Measurements from ENCODE around the gene LKAAEAR1. TPM values are rescaled to one million over a fixed set of nuclear protein-coding genes. Genes with fewer than 3 reads are reported as not detected.

LKAAEAR1 gene
- total RNA-seq, 1 donor from 2014 or later = not detected

DNA sequence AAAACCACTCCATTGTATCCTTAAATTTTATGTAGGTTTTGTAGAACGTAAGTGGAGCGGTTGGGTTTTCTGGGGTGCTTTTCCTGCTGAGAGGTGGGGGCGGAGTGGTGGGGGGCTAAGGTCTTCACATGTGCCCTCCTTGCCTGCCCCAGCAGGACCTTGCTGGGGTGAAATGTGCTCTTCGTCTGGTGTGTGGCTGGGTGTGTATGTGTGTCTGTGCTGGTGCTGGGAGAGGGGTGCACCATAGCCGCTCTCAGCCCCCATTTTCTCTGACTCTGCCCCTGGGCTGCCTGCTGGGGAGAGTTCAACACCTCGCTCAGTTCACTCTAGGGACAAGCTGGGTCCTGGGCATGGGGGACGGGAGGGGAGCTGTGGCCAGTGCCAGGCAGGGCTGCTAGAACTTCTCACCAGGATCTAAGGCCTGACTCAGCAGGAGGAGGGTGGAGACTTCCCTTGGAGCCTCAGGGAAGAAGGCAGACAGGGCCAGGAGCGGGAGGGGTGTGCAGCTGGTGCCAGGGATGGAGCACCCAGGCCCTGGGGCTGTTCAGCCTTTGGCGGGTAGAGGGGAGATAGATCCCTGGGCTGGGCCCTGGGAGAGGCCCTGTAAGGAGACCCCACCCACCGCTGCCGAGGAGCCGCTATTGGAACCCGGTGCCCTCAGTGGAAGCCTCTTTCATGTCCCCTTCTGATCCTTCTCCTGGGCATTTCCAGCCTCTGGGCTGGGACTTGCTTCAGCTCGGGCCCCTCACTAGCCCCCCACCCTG lies 39.5 kb downstream of the LKAAEAR1 start:
- no peak overlapping the region for H2AFZ ChIP-seq (ENCODE audit: low read depth, low read length)
- no peak overlapping the region for H3K4me3 Mint-ChIP-seq (ENCODE audit: unreplicated experiment)
- H3K27me3 ChIP-seq (ENCODE audit: insufficient read depth, low read length) = peaks cover 58% of the 10 kb centered on the region
- H3K9ac ChIP-seq (ENCODE audit: low read length) = no peak overlapping the region
- DNase-seq (ENCODE audit: low read depth) (no peak), FAIRE-seq (no peak)
- H3K36me3 ChIP-seq (ENCODE audit: insufficient read depth, low read length) = no peaks in the 10 kb centered on the region
- no peak overlapping the region for H3K4me3 ChIP-seq (ENCODE audit: insufficient read depth, low read depth, low read length)
- H3K4me2 ChIP-seq (ENCODE audit: low read length) = no peak overlapping the region
- no peaks in the 10 kb centered on the region for H3K36me3 Mint-ChIP-seq (ENCODE audit: low read depth, unreplicated experiment)
- no peak overlapping the region for H3K27ac Mint-ChIP-seq (ENCODE audit: unreplicated experiment)
- H3K4me1 ChIP-seq (ENCODE audit: insufficient read depth, low read length) = peaks cover 2% of the 10 kb centered on the region
- H3K27ac ChIP-seq (ENCODE audit: low read depth, low read length) = no peak overlapping the region
- no peaks in the 10 kb centered on the region for H3K9me3 Mint-ChIP-seq (ENCODE audit: unreplicated experiment)
- H3K79me2 ChIP-seq (ENCODE audit: insufficient read depth, low read length) = no peaks in the 10 kb centered on the region
- no peaks in the 10 kb centered on the region for H3K9me3 ChIP-seq (ENCODE audit: insufficient read depth, low read depth, low read length)
- TF ChIP-seq EZH2 (IDR thresholded peaks at IDR 0.05; ENCODE audit: insufficient read depth, low read length) = no peak
- TF ChIP-seq, protein P1, sequence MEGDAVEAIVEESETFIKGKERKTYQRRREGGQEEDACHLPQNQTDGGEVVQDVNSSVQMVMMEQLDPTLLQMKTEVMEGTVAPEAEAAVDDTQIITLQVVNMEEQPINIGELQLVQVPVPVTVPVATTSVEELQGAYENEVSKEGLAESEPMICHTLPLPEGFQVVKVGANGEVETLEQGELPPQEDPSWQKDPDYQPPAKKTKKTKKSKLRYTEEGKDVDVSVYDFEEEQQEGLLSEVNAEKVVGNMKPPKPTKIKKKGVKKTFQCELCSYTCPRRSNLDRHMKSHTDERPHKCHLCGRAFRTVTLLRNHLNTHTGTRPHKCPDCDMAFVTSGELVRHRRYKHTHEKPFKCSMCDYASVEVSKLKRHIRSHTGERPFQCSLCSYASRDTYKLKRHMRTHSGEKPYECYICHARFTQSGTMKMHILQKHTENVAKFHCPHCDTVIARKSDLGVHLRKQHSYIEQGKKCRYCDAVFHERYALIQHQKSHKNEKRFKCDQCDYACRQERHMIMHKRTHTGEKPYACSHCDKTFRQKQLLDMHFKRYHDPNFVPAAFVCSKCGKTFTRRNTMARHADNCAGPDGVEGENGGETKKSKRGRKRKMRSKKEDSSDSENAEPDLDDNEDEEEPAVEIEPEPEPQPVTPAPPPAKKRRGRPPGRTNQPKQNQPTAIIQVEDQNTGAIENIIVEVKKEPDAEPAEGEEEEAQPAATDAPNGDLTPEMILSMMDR (IDR thresholded peaks at IDR 0.05; ENCODE audit: insufficient read depth, low read depth, low read length) = no peak
- H3K27me3 Mint-ChIP-seq (ENCODE audit: low read depth, unreplicated experiment) = peaks cover 46% of the 10 kb centered on the region
- peaks cover 9% of the 10 kb centered on the region for H4K20me1 ChIP-seq (ENCODE audit: insufficient read depth, low read length)
- H3K4me1 Mint-ChIP-seq (ENCODE audit: low read depth, unreplicated experiment) = peaks cover 9% of the 10 kb centered on the region

DNA sequence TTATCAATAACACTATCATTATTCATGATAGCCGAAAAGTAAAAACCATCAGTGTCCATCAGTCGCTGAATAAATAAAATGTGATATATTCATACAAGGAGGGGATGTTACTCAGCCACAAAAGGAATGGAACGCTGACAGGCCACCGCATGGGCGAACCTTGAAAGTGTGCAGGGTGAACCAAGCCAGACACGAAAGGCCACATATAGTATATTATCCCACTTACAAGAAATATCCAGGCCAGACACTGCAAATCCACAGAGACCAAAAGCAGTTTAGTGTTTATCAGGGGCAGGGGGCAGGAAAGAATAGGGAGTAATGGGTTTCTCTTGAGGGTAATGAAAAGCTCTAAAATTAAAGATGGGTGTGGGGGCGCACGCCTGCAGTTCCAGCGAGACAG lies 40.4 kb downstream of the LKAAEAR1 start:
- H2AFZ ChIP-seq (ENCODE audit: low read depth, low read length) = no peak overlapping the region
- no peaks in the 10 kb centered on the region for H3K36me3 Mint-ChIP-seq (ENCODE audit: low read depth, unreplicated experiment)
- H3K4me1 ChIP-seq (ENCODE audit: insufficient read depth, low read length) = peaks cover 2% of the 10 kb centered on the region
- peaks cover 46% of the 10 kb centered on the region for H3K27me3 Mint-ChIP-seq (ENCODE audit: low read depth, unreplicated experiment)
- TF ChIP-seq, protein P1 (IDR thresholded peaks at IDR 0.05; ENCODE audit: insufficient read depth, low read depth, low read length) = no peak
- TF ChIP-seq EZH2 (IDR thresholded peaks at IDR 0.05; ENCODE audit: insufficient read depth, low read length) = no peak
- H4K20me1 ChIP-seq (ENCODE audit: insufficient read depth, low read length) = peaks cover 9% of the 10 kb centered on the region
- no peak overlapping the region for H3K9ac ChIP-seq (ENCODE audit: low read length)
- H3K9me3 Mint-ChIP-seq (ENCODE audit: unreplicated experiment) = no peaks in the 10 kb centered on the region
- no peak overlapping the region for H3K27ac ChIP-seq (ENCODE audit: low read depth, low read length)
- H3K4me3 ChIP-seq (ENCODE audit: insufficient read depth, low read depth, low read length) = no peak overlapping the region
- H3K27ac Mint-ChIP-seq (ENCODE audit: unreplicated experiment) = no peak overlapping the region
- H3K79me2 ChIP-seq (ENCODE audit: insufficient read depth, low read length) = no peaks in the 10 kb centered on the region
- peaks cover 9% of the 10 kb centered on the region for H3K4me1 Mint-ChIP-seq (ENCODE audit: low read depth, unreplicated experiment)
- no peak overlapping the region for H3K4me3 Mint-ChIP-seq (ENCODE audit: unreplicated experiment)
- H3K9me3 ChIP-seq (ENCODE audit: insufficient read depth, low read depth, low read length) = no peaks in the 10 kb centered on the region
- FAIRE-seq (no peak), DNase-seq (ENCODE audit: low read depth) (no peak)
- H3K36me3 ChIP-seq (ENCODE audit: insufficient read depth, low read length) = no peaks in the 10 kb centered on the region
- peaks cover 62% of the 10 kb centered on the region for H3K27me3 ChIP-seq (ENCODE audit: insufficient read depth, low read length)
- no peak overlapping the region for H3K4me2 ChIP-seq (ENCODE audit: low read length)
